COR-L47 (cell line): Measurements from ENCODE around the gene PALM3.

Source experiments
- DNase-seq: peaks from one replicate; lab custom pipeline; 2025; lab: John Stamatoyannopoulos, UW

PALM3 gene, protein sequence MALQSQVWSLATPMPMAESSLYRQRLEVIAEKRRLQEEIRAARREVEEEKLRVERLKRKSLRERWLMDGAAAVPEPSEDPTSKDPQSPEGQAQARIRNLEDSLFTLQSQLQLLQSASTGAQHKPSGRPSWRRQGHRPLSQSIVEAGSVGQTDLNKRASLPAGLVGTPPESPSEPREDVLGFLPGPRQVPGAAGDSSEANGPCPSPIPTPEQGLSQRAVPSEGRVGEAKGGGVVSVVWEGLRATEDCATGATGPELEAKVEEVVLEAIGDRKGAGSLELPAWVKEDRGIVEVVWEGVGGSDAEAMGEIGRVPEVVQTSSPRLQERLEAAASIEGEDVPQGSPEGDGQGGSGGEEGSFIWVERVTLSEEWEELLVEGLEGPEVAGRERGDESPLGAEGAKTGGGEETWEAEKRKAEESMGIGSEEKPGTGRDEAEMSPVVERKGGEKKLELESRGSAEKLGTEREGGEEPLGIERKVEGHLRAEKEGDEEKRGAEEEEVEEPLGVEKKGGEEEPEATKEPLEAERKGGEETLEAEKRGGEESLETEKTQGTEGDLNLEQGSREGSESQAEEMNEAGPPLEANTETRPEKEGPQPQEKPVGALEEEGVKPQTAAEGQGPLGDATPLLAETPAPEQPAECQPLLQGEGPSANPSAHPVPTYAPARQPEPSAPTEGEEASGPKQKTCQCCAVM

DNA sequence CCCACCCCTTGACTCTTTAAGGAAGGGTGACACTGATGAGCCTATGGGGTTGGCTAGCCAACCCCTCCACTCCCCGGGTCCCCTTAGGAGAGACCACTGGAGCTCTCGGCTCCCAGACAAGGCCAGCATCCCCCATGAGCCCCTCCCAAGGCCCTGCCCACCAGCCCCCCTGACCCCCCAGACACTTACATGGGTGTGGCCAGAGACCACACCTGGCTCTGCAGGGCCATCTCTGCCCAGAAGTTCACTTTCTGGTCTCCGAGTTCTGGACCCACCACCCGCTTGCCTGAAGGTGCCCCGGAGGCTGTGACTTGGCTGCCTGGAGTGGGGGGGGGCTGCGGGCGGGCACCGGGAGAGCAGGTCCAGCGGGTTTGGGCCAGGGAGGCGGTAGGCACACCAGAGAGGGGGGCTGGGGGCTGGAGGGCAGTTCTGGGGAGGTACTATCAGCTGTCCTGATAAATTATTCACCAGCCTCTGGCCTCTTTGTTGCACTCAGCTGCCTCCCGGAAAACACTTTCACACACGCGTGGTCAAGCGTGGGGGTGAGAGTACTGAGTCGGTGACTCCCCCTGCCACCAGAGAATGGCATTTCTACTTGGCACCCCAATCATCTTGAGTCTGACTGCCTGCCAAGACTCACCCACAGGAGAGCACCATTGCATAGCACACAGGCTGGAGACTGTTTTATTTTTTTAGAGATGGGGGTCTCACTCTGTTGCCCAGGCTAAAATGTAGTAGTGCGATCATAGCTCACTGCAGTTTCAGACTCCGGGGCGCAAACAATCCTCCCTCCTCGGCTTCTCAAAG is at the start of gene PALM3:
PALM3 (minus strand) TSS at position 326 of the 807 bp plus-strand sequence; CDS start at position 230, 96 bp downstream.
- DNase-seq, result no peak

DNA sequence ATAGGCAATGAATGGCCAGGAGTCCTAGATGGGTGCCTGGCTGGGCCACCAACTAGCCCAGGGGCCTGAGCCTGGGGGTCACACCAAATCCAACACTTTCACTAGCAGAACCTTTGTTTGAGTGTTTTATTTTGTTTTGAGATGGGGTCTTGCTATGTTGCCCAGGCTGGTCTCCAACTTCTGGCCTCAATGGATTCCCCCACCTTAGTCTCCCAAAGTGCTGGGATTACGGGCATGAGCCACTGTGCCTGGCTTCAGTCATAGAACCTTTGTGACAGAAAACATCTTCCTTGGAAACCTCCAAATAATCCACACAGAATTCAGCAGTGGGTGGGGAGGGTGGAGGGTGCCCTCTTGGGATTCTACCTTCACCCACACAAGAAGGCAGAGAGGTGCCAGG is 49.6 kb upstream of the PALM3 start:
- DNase-seq, result no peak

GRCh38 chr19:14110650-14111049 is 48.8 kb upstream of the PALM3 start:
- DNase-seq, result no peak

GRCh38 chr19:14107581-14108461 is 45.9 kb upstream of the PALM3 start:
- no peak for DNase-seq

DNA sequence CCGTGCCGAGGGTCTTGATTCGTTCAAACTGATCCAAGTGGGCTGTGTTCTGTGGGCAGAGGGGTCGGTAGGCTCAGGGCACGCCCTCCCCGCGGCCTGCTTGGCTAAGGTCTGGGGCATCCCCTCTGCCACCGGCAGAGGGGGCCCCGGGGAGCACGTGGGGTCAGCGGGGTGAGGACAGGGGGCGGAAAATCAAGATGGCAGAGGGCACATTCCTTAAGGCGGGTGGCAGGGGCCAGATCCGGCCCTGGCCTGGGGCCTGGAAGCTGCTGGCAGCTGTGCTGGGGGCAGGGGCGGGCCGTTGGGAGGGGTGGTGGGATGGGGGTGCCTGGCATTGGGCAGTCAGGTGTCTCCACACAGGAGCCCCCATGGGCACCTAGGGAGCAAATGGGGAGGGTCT is 45.0 kb upstream of the PALM3 start:
- no peak for DNase-seq

DNA sequence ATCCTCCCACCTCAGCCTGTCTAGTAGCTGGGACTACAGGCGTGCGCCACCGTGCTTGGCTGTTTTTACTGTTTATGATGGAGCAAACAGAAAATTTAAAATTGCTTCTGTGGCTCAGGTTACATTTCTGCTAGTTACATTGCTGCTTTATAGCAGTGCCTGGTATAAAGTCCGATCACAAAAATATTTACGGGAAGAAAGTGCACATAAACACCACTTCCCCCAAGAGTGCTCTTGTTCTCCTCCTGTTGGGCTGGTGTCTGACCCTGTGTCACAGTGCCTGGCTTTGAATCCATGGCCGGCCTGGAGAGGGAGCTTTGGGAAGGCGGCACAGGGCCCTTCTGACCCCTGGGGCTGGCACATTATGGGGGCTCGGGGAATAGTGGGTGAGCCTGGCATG is 43.8 kb upstream of the PALM3 start:
- no peak for DNase-seq

GRCh38 chr19:14103310-14103709 is 41.4 kb upstream of the PALM3 start:
- no peak for DNase-seq

DNA sequence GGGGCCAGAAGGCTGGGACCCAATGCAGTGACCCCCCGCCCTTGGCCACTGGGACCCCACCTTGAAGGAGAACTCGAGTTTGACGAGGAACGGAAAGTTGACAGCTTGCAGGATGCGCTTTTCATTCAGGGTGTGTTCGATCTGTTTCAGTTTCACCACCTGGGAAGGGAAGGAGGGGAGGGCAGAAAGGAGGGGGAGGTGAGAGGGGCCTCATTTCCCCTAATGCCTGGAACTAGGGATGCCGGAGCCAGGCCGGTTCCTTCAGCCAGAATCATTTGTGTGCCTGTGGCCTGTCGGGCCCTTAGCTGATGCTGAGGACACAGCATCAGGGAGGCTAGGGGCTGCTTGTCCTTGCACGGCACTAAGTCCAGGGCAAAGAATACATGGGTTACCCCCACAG is 40.9 kb upstream of the PALM3 start:
- no peak for DNase-seq

DNA sequence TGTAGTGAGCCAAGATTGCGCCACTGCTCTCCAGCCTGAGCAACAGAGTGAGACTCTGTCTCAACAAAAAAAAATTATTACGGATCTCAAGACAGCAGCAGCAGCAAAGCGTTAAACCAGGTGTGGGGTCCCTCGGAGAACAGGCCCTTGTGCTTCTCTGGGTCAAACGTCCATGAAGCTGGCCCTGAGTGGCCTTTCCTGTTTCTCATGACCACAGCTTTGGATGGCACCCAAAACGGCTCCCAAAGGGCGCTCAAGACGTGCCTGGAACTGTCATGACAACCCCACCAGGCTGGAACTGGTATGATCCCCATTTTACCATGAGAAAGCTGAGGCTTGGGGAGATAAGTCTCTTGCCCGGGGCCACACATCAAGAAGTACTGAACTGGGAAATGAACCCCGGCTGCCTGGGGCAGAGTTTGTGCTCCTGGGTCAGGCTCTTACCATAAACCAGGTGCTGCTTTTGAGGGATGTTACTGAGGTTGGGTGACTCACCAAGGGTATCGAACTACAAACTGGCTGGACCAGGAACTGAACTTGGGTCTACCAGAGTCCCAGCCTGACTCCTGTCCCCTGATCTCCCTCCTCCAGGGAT is 40.3 kb upstream of the PALM3 start:
- no peak for DNase-seq

GRCh38 chr19:14101003-14101545 is 39.2 kb upstream of the PALM3 start:
- DNase-seq, result no peak

- no peak for DNase-seq
Measured at GRCh38 chr19:14097532-14098151, 35.8 kb upstream of the PALM3 start.

DNA sequence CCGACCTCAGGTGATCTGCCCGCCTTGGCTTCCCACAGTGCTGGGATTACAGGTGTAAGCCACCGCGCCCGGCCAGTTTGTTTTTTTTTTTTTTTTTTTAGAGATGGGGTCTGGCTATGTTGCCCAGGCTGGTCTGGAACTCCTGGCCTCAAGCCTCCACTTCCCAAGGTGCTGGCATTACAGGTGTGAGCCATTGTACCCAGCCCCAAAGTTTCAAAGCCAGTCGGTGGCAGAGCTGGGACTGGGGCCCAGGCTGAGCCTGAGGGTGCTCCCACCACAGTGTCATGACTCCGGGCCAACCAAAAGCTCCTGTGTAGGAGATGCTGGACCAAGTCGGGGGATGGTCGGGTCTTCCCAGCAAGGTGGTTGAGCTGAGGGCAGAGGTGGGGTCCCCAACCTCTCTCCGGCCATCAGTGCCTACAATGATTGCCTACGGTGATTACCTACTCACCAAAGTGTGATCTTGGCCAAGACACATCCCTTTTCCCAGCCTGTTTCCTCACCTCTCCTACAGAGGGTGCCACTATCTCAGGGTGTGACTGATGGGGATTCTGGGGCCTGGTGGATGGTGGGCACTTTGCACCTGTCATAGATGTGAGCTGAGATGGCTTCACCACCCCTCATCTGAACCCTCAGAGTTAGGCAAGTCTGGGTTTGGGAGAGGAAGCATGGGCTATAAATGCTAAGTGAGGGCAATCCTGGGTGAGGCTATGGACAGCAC is 34.6 kb upstream of the PALM3 start:
- no peak for DNase-seq

- no peak for DNase-seq
Measured at GRCh38 chr19:14094854-14095253, 33.0 kb upstream of the PALM3 start.

DNA sequence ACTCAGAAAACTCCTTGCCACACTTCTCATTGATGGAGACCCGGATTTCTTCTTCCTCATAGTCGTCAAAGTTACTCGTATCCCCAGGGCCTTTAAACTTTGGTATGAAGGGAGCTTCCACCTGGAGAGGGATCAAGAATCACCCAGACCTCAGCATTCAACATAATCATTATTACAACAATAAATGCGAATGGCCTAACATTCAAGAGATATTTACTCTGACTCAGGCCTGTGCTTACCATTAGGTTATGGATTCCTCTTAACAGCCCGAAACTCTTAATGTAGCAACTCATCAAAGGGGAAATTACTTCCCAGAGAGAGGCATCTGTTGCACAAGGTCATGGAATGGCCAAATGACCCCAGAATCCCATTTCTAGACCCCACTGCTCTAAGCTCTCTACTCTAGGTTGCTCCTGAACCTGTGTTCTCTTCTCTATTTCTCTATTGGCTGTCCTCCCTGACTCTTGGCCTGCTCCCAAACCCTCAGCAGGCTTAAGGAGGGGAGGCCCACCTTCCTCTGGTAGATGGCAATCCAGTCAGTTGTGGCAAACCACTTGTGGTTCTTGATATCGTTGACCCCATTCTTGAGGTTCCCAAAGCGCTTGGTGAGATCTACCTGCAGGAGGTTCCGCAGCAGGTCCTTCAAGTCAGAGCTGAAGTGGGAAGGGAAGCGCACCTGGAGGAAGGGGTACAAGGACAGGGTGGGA is 31.4 kb upstream of the PALM3 start:
- no peak for DNase-seq

- DNase-seq, result no peak
Measured at GRCh38 chr19:14091813-14092462, 30.1 kb upstream of the PALM3 start.

DNA sequence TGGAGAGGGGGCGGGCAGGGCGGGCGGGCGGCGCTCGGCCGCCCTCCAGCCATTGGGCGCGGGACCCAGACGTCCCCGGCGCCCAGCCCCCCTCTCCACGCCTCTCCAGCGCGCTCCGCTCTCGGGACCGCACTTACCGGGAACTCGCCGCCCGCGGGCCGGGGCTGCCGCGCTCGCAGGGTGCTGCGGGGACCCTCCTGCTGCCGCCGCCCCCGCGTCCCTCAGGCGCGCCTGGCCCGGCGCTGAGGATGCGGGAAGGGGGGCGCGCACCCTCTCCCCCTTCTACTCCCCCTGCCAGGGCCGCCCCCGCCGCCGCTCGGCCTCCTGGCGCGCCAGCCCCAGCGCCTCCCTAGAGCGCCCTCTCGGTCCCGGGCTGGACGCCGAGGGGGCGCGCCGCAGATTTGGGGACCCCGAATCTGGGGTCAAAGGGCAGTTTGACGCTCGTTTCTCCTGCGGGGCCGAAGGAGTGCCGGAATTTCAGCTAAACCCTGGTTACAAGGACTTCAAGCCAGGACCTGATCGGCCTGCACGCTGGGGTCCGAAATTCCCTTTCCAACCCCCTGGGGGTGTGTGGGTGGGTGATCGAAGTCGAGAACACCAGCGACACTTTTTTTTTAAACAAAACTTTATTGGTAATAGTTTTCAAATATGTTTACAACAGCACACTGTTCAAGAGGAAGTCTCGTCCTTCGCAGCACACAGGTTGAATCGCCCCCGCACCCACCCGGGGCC is 29.4 kb upstream of the PALM3 start:
- peak; percentile 76 for DNase-seq

- peak; percentile 83 for DNase-seq
Measured at GRCh38 chr19:14090509-14091080, 28.7 kb upstream of the PALM3 start, which contains the start of gene SAMD1. SAMD1 (minus strand) TSS chr19:14090751.
